RWPE1 (cell line): ENCODE results near the gene HTRA2.

Experiments used
- CTCF ChIA-PET: fragments of 350-600 bp; sonication (Branson Sonifier 250); formaldehyde crosslinking; extraction: SDS; loops from one replicate; lab custom pipeline; 2021; lab: Yijun Ruan, JAX
- POLR2A ChIA-PET: fragments of 400-600 bp; formaldehyde crosslinking; extraction: SDS; loops from one replicate; lab custom pipeline; 2020; ENCODE audit warnings: antibody characterized with exemption; ENCODE audit not compliant: low non-redundant PET; lab: Yijun Ruan, JAX
- DNase-seq: peaks from one replicate; pipeline ENCODE4 v3.0.0; 2012; ENCODE audit warnings: low spot score
- H3K27ac ChIP-seq: fragments of 450-650 bp; 2 replicates; pipeline ENCODE4 v1.5.1; 2017
- CTCF ChIP-seq: fragments of 450-650 bp; conservative IDR thresholded peaks from 2 replicates; pipeline ENCODE4 v1.5.1; 2017; ENCODE audit warnings: low read depth, mild to moderate bottlenecking

The HTRA2 gene

GRCh38 chr2:74504591-74504990 is 25.1 kb upstream of the HTRA2 start:
- peak overlapping the region; percentile 96 for H3K27ac ChIP-seq
- TF ChIP-seq CTCF: no peak
- DNase-seq: no peak
- CTCF ChIA-PET: interaction anchor here (1.9 kb wide), 1 partner anchor 22 kb away, joined by 7 read pairs; the partner anchor contains the start of genes CCDC142 and TTC31
- POLR2A ChIA-PET: interaction anchor here (0.6 kb wide), 1 partner anchor 33 kb away, joined by 6 read pairs; no protein-coding TSS in a partner anchor

GRCh38 chr2:74505448-74506246 is 24.1 kb upstream of the HTRA2 start:
- no peak for TF ChIP-seq CTCF
- H3K27ac ChIP-seq: peak overlapping the region; percentile 96
- no peak for DNase-seq
- ChIA-PET POLR2A (no interaction called here), CTCF (interaction anchor here (1.3 kb wide), 1 partner anchor 20 kb away, joined by 5 read pairs; the partner anchor contains the start of gene DQX1)

- H3K27ac ChIP-seq: peak within 1 kb of the TSS; percentile 96
- peak; percentile 55; the same call in 1 of the 2 replicates for TF ChIP-seq CTCF
- peak; percentile 96 for DNase-seq
- ChIA-PET POLR2A (interaction anchor here (1.0 kb wide), 1 partner anchor 9 kb away, joined by 3 read pairs; no protein-coding TSS in a partner anchor), CTCF (interaction anchor here (0.6 to 1.7 kb wide), 10 partner anchors 11 to 248 kb away, joined by 3 to 7 read pairs (median 4); partner anchors contain the start of genes CCDC142, DQX1, MRPL53 and TTC31)
Measured at GRCh38 chr2:74507145-74507925, 22.4 kb upstream of the HTRA2 start, which contains the start of gene PCGF1. Gene PCGF1, minus strand, starts transcription at chr2:74507695. Its CDS starts 27 bp downstream, at chr2:74507668.

GRCh38 chr2:74507926-74508520 is 21.7 kb upstream of the HTRA2 start:
- TF ChIP-seq CTCF: no peak
- POLR2A ChIA-PET: no interaction called here
- no peak for DNase-seq
- CTCF ChIA-PET: interaction anchor here (0.7 to 1.7 kb wide), 6 partner anchors 11 to 42 kb away, joined by 3 to 7 read pairs (median 4); partner anchors contain the start of genes CCDC142 and TTC31
- H3K27ac ChIP-seq: peak overlapping the region; percentile 96

GRCh38 chr2:74510272-74510671 is 19.5 kb upstream of the HTRA2 start:
- no peak for DNase-seq
- H3K27ac ChIP-seq: no peak overlapping the region
- ChIA-PET CTCF (no interaction called here), POLR2A (interaction anchor here (1.1 kb wide), 1 partner anchor 20 kb away, joined by 12 read pairs; no protein-coding TSS in a partner anchor)
- TF ChIP-seq CTCF: no peak
